Prostate gland (tissue), 2 donors: Measurements from ENCODE around the gene FTH1. TPM values are rescaled to one million over a fixed set of nuclear protein-coding genes. Genes with fewer than 3 reads are reported as not detected.
"Not testable (repeated sequence)": the region's sequence is repeated elsewhere in the genome, so short reads cannot be mapped to it uniquely, and the experiment has no call there.

Experiments
- DNase-seq: peaks from one replicate; pipeline ENCODE4 v3.0.0-alpha.2; 2019; ENCODE audit warnings: low spot score
- H3K27ac ChIP-seq, 2 donors: fragments of 200-600 bp; sonication (generic); 2 replicates each; pipeline ENCODE4 v1.5.1; 2017 to 2019
- H3K27me3 ChIP-seq: fragments of 200-600 bp; sonication (generic); replicated peaks from 2 replicates; pipeline ENCODE4 v1.5.1; 2019; ENCODE audit not compliant: insufficient read depth
- H3K36me3 ChIP-seq, 2 donors: fragments of 200-600 bp; sonication (generic); 1 replicate in 1 of 2; 2 replicates in 1 of 2; pipeline versions ENCODE4 v1.5.1 to v1.8.1; 2017 to 2019
- H3K4me1 ChIP-seq: fragments of 200-600 bp; sonication (generic); replicated peaks from 2 replicates; pipeline ENCODE4 v1.5.1; 2019
- H3K4me3 ChIP-seq, 2 donors: fragments of 200-600 bp; sonication (generic); 2 replicates each; pipeline ENCODE4 v1.5.1; 2017 to 2019
- H3K9me3 ChIP-seq: fragments of 200-600 bp; sonication (generic); 2 replicates; pipeline ENCODE4 v1.5.1; 2017
- POLR2A ChIP-seq: fragments of 450-650 bp; IDR thresholded peaks from one replicate; pipeline ENCODE4 v1.6.1; 2016; ENCODE audit warnings: antibody characterized with exemption, mild to moderate bottlenecking
- POLR2AphosphoS5 ChIP-seq: sonication (generic); formaldehyde crosslinking; IDR thresholded peaks from one replicate; pipeline ENCODE4 v1.6.1; 2017; ENCODE audit warnings: antibody characterized with exemption
- WGBS: methylation state at CpG from one replicate; pipeline ENCODE4 v1.1.5; 2018; 5-methylcytosine and 5-hydroxymethylcytosine counted together
- intact Hi-C: fragments of 100-400 bp; cut with DNase I; formaldehyde crosslinking; loops from one replicate; pipeline ENCODE4 v1.14.2; 2022
- total RNA-seq, 2 donors: library from RNA; depleted of rRNA; stranded (reverse); fragments of >200 nt; gene quantifications; one replicate each; pipeline ENCODE4 v1.1.0, GENCODE V29; 2016
- TF ChIP-seq, protein P1 (sequence below), 4 experiments: fragments of 200-600 bp in 2 of 4; fragments of 450-650 bp in 2 of 4; sonication (generic) in 2 of 4; IDR thresholded peaks; 1 replicate in 3 of 4; 2 replicates in 1 of 4; pipeline ENCODE4 v1.5.1; 2016 to 2019; ENCODE audit warnings: antibody characterized with exemption in 4 of 4, mild to moderate bottlenecking in 2 of 4, moderate library complexity in 2 of 4

FTH1 gene
- total RNA-seq, 2 donors from 2014 or later: 1,344 to 1,560 TPM

DNA sequence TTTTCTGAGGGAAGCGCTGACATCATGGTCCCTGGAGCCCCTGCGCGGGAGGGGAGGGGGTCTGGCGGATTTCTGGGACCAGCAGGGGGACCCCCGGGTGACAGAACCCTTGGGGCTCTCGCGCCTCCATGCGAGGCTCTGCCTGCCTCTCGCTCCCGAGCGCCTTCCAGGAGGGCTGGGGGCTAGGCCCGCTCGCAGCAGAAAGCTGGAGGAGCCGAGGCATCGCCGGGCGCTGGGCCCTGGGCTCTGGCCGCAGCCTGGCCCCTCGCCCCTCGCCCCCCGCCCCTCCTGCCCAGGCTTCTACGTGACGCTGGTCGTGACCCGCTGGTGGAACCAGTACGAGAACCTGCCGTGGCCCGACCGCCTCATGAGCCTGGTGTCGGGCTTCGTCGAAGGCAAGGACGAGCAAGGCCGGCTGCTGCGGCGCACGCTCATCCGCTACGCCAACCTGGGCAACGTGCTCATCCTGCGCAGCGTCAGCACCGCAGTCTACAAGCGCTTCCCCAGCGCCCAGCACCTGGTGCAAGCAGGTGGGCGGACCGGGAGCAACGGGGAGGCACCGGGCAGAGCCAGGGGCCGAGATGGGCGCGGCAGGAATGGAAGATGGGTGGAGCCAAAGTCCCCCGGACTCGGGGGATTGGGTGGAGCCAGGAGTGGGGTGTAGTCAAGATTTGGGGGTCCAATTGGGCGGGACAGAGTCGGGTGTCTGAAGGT is 11.9 kb downstream of the FTH1 start:
- Histone ChIP-seq H3K9me3 (no peaks in the 10 kb centered on the region), H3K4me1 (peaks cover 3% of the 10 kb centered on the region), H3K36me3 (no peaks in the 10 kb centered on the region), H3K4me3 (peak overlapping the region; percentile 13 to 26), H3K27me3 (no peaks in the 10 kb centered on the region), H3K27ac (peak overlapping the region; percentile 51 to 52)
- 6% methylated on average over 29 of the region's 56 CpGs for WGBS
- no peak for DNase-seq
- intact Hi-C loops: no loop called here
- TF ChIP-seq POLR2AphosphoS5 (no peak), POLR2A (no peak)
- TF ChIP-seq, protein P1, sequence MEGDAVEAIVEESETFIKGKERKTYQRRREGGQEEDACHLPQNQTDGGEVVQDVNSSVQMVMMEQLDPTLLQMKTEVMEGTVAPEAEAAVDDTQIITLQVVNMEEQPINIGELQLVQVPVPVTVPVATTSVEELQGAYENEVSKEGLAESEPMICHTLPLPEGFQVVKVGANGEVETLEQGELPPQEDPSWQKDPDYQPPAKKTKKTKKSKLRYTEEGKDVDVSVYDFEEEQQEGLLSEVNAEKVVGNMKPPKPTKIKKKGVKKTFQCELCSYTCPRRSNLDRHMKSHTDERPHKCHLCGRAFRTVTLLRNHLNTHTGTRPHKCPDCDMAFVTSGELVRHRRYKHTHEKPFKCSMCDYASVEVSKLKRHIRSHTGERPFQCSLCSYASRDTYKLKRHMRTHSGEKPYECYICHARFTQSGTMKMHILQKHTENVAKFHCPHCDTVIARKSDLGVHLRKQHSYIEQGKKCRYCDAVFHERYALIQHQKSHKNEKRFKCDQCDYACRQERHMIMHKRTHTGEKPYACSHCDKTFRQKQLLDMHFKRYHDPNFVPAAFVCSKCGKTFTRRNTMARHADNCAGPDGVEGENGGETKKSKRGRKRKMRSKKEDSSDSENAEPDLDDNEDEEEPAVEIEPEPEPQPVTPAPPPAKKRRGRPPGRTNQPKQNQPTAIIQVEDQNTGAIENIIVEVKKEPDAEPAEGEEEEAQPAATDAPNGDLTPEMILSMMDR (IDR thresholded peaks at IDR 0.05): no peak

DNA sequence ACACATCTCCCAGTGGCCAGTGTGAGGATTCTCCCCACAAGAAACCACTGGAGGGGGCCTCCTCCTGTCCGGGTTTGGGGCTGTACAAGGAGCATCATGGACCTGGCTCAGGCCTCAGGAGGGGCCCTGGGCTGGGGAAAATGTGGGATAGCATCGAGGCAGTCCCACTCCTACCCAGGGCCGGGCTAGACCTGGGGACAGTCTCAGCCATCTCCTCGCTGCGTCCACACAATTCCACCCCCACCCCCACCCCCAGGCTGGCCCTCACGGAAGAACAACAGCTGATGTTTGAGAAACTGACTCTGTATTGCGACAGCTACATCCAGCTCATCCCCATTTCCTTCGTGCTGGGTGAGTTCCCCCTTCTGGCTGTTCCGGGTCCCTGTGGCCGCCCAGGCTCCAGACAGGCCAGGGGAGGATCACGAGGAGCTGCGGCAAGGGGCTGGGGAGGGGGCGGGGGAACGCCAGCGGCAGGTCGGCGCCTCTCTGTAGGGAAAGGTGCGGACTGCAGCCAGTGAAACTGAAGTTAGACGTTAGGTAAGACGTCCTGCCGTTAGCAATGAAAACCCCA is 12.5 kb downstream of the FTH1 start:
- intact Hi-C loops: no loop called here
- peaks cover 3% of the 10 kb centered on the region for H3K4me1 ChIP-seq
- peak overlapping the region; percentile 13 to 26 for H3K4me3 ChIP-seq
- WGBS: 10% methylated on average over 20 of the region's 21 CpGs
- H3K9me3 ChIP-seq: no peaks in the 10 kb centered on the region
- no peaks in the 10 kb centered on the region for H3K27me3 ChIP-seq
- no peak for DNase-seq
- H3K27ac ChIP-seq: peak overlapping the region; percentile 51 to 52
- TF ChIP-seq POLR2AphosphoS5 (peak; percentile 34), POLR2A (no peak)
- no peaks in the 10 kb centered on the region for H3K36me3 ChIP-seq

DNA sequence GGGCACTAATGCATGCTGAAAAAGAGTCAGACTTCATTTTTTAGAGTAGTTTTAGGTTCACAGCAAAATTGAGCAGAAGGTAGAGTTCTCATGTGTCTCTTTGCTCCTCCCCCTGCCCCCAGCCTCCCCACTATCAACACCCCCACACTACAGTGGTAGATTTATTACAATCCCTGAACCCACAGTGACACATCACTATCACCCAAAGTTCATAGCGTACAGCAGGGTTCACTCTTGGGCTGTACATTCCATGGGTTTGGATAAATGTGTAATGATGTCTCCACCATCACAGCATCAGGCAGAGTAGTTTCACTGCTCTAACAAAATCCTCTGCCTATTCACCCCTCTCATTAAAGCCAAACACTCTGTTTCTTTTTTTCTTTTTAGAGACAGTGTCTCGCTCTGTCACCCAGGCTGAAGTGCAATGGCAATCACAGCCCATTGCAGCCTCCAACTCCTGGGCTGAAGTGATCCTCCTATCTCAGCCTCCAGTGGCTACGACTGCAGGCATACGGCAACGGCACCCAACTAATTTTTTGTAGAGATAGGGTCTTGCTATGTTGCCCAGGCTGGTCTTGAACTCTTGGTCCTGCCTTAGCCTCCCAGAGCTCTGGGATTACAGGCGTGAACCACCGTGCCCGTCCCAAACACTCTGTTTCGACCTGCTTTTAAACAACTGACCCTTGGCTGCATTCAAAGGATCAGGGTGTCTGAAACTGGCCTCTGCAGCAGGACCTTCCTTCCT is 13.2 kb downstream of the FTH1 start:
- Histone ChIP-seq H3K4me3 (no peak overlapping the region), H3K27ac (peak overlapping the region; percentile 26 to 51), H3K27me3 (no peaks in the 10 kb centered on the region), H3K9me3 (no peaks in the 10 kb centered on the region), H3K36me3 (no peaks in the 10 kb centered on the region), H3K4me1 (peaks cover 3% of the 10 kb centered on the region)
- DNase-seq: no peak
- WGBS: 94% methylated on average over 9 of the region's 9 CpGs
- intact Hi-C loops: no loop called here
- no peak for TF ChIP-seq POLR2AphosphoS5
- TF ChIP-seq POLR2A: no peak
- TF ChIP-seq, protein P1 (IDR thresholded peaks at IDR 0.05): no peak

DNA sequence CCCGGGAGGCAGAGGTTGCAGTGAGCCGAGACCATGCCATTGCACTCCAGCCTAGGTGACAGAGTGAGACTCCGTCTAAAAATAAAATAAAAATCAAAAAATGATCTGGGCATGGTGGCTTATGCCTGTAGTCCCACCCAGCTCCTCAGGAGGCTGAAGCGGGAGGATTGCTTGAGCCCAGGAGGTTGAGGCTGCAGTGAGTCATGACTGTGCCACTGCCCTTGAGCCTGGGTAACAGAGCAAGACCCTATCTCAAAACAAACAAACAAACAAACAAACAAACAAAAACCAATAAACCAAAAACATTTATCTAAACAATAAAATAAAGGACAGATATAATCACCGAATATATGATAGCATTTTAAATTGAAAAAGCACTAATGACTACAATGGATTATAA is 13.8 kb downstream of the FTH1 start:
- H3K27me3 ChIP-seq, H3K9me3 ChIP-seq, intact Hi-C loops, H3K4me3 ChIP-seq, H3K4me1 ChIP-seq, DNase-seq, H3K36me3 ChIP-seq, H3K27ac ChIP-seq: not testable (repeated sequence)
- WGBS: 95% methylated on average over 5 of the region's 5 CpGs

DNA sequence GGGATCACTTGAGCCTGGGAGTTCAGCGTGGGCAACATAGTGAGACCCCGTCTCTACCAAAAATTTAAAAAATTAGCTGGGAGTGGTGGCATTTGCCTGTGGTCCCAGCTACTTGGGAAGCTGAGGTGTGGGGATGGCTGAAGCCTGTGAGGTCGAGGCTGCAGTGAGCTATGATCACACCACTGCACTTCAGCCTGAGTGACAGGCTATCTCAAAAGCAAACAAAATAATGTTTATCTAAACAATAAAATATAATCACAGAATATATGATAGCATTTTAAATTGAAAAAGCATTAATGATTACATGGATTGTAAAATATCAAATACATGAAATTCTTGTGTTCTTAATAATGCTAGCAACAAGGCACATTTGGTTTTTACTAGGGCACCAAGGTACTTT is 14.6 kb downstream of the FTH1 start:
- intact Hi-C loops: no loop called here
- H3K4me1 ChIP-seq: peaks cover 3% of the 10 kb centered on the region
- WGBS: 92% methylated on average over 3 of the region's 3 CpGs
- DNase-seq: no peak
- H3K36me3 ChIP-seq: no peaks in the 10 kb centered on the region
- no peak overlapping the region for H3K4me3 ChIP-seq
- H3K27ac ChIP-seq: no peak overlapping the region
- H3K27me3 ChIP-seq: no peaks in the 10 kb centered on the region
- no peak for TF ChIP-seq POLR2AphosphoS5
- no peak for TF ChIP-seq POLR2A
- TF ChIP-seq, protein P1 (IDR thresholded peaks at IDR 0.05): no peak
- H3K9me3 ChIP-seq: no peaks in the 10 kb centered on the region
